SK-N-SH (cell line): ENCODE results near the gene CXXC4. TPM values are rescaled to one million over a fixed set of nuclear protein-coding genes. Genes with fewer than 3 reads are reported as not detected.

Experiments
- CTCF ChIA-PET: fragments of 300-600, 350-600 bp; formaldehyde crosslinking; extraction: SDS; loops from one replicate; lab custom pipeline; 2021; lab: Yijun Ruan, JAX
- POLR2A ChIA-PET: fragments of 350-600 bp; sonication (Branson Sonifier 250); formaldehyde crosslinking; extraction: SDS; loops from one replicate; lab custom pipeline; 2020; ENCODE audit warnings: antibody characterized with exemption, inconsistent platforms; lab: Yijun Ruan, JAX
- DNase-seq: peaks from one replicate; pipeline ENCODE4 v3.0.0; 2012
- H2AFZ ChIP-seq: fragments of 200-600 bp; sonication (generic); 2 replicates; pipeline ENCODE4 v1.8.1; 2016; ENCODE audit warnings: antibody characterized with exemption, mild to moderate bottlenecking, low read depth
- H3F3A ChIP-seq: fragments of 200-600 bp; sonication (generic); replicated peaks from 2 replicates; pipeline ENCODE3; 2016; ENCODE audit warnings: antibody characterized with exemption, mild to moderate bottlenecking; ENCODE audit not compliant: insufficient read depth
- H3K27ac ChIP-seq, 2 experiments: fragments of 200-500 bp in 1 of 2; fragments of 200-600 bp in 1 of 2; sonication (Bioruptor generic) in 1 of 2; sonication (generic), shearing (Covaris generic) in 1 of 2; 2 replicates each; pipeline versions ENCODE4 v1.5.1 to v1.6.1; 2014 to 2016; ENCODE audit warnings: low read depth in 2 of 2, inconsistent platforms in 1 of 2, low read length in 1 of 2, mild to moderate bottlenecking in 1 of 2, mixed read lengths in 1 of 2
- H3K27me3 ChIP-seq: fragments of 200-600 bp; sonication (generic), shearing (Covaris generic); 2 replicates; pipeline ENCODE4 v1.6.1; 2016; ENCODE audit warnings: mixed run types; ENCODE audit not compliant: insufficient read depth
- H3K36me3 ChIP-seq, 2 experiments: fragments of 200-500 bp in 1 of 2; fragments of 200-600 bp in 1 of 2; sonication (Bioruptor generic) in 1 of 2; sonication (generic) in 1 of 2; replicated peaks in 1 of 2; 2 replicates each; pipeline versions ENCODE3 to v1.5.1; 2014 to 2016; ENCODE audit warnings: low read length in 1 of 2, mild to moderate bottlenecking in 1 of 2; ENCODE audit not compliant: insufficient read depth in 2 of 2, control insufficient read depth in 1 of 2
- H3K4me1 ChIP-seq, 2 experiments: fragments of 200-500 bp in 1 of 2; fragments of 200-600 bp in 1 of 2; sonication (Bioruptor generic) in 1 of 2; sonication (generic), shearing (Covaris generic) in 1 of 2; 2 replicates each; pipeline versions ENCODE4 v1.5.1 to v1.6.1; 2014 to 2016; ENCODE audit warnings: low read depth in 1 of 2, low read length in 1 of 2, mixed run types in 1 of 2; ENCODE audit not compliant: insufficient read depth in 2 of 2, control insufficient read depth in 1 of 2
- H3K4me2 ChIP-seq: fragments of 200-600 bp; sonication (generic), shearing (Covaris generic); 2 replicates; pipeline ENCODE4 v1.6.1; 2017; ENCODE audit warnings: mixed run types
- H3K4me3 ChIP-seq, 2 experiments: fragments of 200-500 bp in 1 of 2; fragments of 200-600 bp in 1 of 2; sonication (Bioruptor generic) in 1 of 2; sonication (generic), shearing (Covaris generic) in 1 of 2; 2 replicates each; pipeline versions ENCODE4 v1.5.1 to v1.8.1; 2014 to 2016; ENCODE audit warnings: low read depth in 2 of 2, inconsistent platforms in 1 of 2, low read length in 1 of 2, mild to moderate bottlenecking in 1 of 2, mixed read lengths in 1 of 2, moderate library complexity in 1 of 2
- H3K79me2 ChIP-seq: fragments of 200-600 bp; sonication (generic); 2 replicates; pipeline ENCODE4 v1.8.1; 2017; ENCODE audit warnings: mild to moderate bottlenecking; ENCODE audit not compliant: insufficient read depth
- H3K9ac ChIP-seq: fragments of 200-600 bp; sonication (generic); 2 replicates; pipeline ENCODE4 v1.6.1; 2017; ENCODE audit warnings: mixed run types
- H3K9me2 ChIP-seq: fragments of 200-600 bp; sonication (generic); 2 replicates; pipeline ENCODE4 v1.6.1; 2017; ENCODE audit warnings: mixed run types
- H3K9me3 ChIP-seq: fragments of 200-600 bp; sonication (generic); 2 replicates; pipeline ENCODE4 v1.6.1; 2017; ENCODE audit warnings: mixed run types, mild to moderate bottlenecking, moderate library complexity
- H4K20me1 ChIP-seq: fragments of 200-600 bp; sonication (generic); 2 replicates; pipeline ENCODE4 v1.6.1; 2017; ENCODE audit warnings: mild to moderate bottlenecking, mixed run types; ENCODE audit not compliant: insufficient read depth
- CHD2 ChIP-seq: fragments of 150-350 bp; IDR thresholded peaks from 2 replicates; pipeline ENCODE4 v1.6.1; 2018; ENCODE audit warnings: low read length; ENCODE audit not compliant: partially characterized antibody
- ELF1 ChIP-seq: IDR thresholded peaks from 2 replicates; pipeline ENCODE4 v1.4.0; 2012
- EP300 ChIP-seq, 2 experiments: IDR thresholded peaks; 2 replicates each; pipeline versions ENCODE4 v1.4.0 to v1.6.1; 2012; ENCODE audit warnings: borderline replicate concordance in 1 of 2, low read depth in 1 of 2, low read length in 1 of 2
- FOXJ3 ChIP-seq: sonication (generic); formaldehyde crosslinking; IDR thresholded peaks from 2 replicates; pipeline ENCODE4 v1.5.1; 2020; ENCODE audit warnings: mild to moderate bottlenecking, missing genetic modification reagents
- FOXM1 ChIP-seq: IDR thresholded peaks from 2 replicates; pipeline ENCODE4 v1.4.0; 2012; ENCODE audit warnings: low read depth, mild to moderate bottlenecking
- JUND ChIP-seq: IDR thresholded peaks from 2 replicates; pipeline ENCODE4 v1.4.0; 2012
- MEF2A ChIP-seq: IDR thresholded peaks from 2 replicates; pipeline ENCODE4 v1.4.0; 2012; ENCODE audit warnings: low read depth, borderline replicate concordance
- NFIC ChIP-seq: IDR thresholded peaks from 2 replicates; pipeline ENCODE4 v1.4.0; 2012; ENCODE audit warnings: borderline replicate concordance
- NRF1 ChIP-seq: IDR thresholded peaks from 2 replicates; pipeline ENCODE4 v1.6.1; 2012; ENCODE audit warnings: low read depth, mild to moderate bottlenecking, low read length
- RCOR1 ChIP-seq: fragments of 150-350 bp; IDR thresholded peaks from 2 replicates; pipeline ENCODE4 v1.6.1; 2017; ENCODE audit warnings: antibody characterized with exemption, low read length
- RFX5 ChIP-seq: IDR thresholded peaks from 2 replicates; pipeline ENCODE4 v1.6.1; 2012; ENCODE audit warnings: mild to moderate bottlenecking, improper control_type of control experiment, low read length
- RXRA ChIP-seq: IDR thresholded peaks from 2 replicates; pipeline ENCODE4 v1.4.0; 2012; ENCODE audit warnings: low read depth, mild to moderate bottlenecking, borderline replicate concordance
- YY1 ChIP-seq: IDR thresholded peaks from 2 replicates; pipeline ENCODE4 v1.4.0; 2012; ENCODE audit warnings: low read depth, mild to moderate bottlenecking
- WGBS: methylation state at CpG from one replicate; pipeline ENCODE4 v1.1.6; 2017; ENCODE audit warnings: low lambda C conversion rate; 5-methylcytosine and 5-hydroxymethylcytosine counted together
- polyA plus RNA-seq, 3 experiments: library from polyadenylated mRNA; depleted of rRNA; stranded (reverse); fragments of >200 nt; gene quantifications; 2 replicates each; pipeline ENCODE4 v1.2.3, GENCODE V29; 2012
- TF ChIP-seq, protein P1 (sequence below): IDR thresholded peaks from 2 replicates; pipeline ENCODE4; 2012
- TF ChIP-seq, protein P2 (sequence below): fragments of 200-600 bp; sonication (generic); IDR thresholded peaks from 2 replicates; pipeline ENCODE4 v1.6.1; 2017; ENCODE audit warnings: antibody characterized with exemption, mild to moderate bottlenecking, moderate library complexity

Gene CXXC4
- polyA plus RNA-seq, 1 of the 3 experiments (the other 2 are of a cell fraction) = 0.02 TPM

GRCh38 chr4:104524026-104524425 lies 29.3 kb upstream of the CXXC4 start:
- ChIA-PET CTCF (no interaction called here), POLR2A (no interaction called here)
- Histone ChIP-seq H3K4me3 (no peak overlapping the region), H3K27me3 (no peaks in the 10 kb centered on the region), H3K9me3 (no peaks in the 10 kb centered on the region), H3K4me1 (no peaks in the 10 kb centered on the region), H4K20me1 (no peaks in the 10 kb centered on the region), H3K4me2 (no peak overlapping the region), H3K27ac (no peak overlapping the region), H2AFZ (no peak overlapping the region; the same call in 1 of the 2 replicates), H3K36me3 (no peaks in the 10 kb centered on the region), H3K9ac (no peak overlapping the region), H3K79me2 (no peaks in the 10 kb centered on the region), H3K9me2 (no peaks in the 10 kb centered on the region), H3F3A (no peaks in the 10 kb centered on the region)
- TF ChIP-seq RCOR1 (no peak), RFX5 (no peak), JUND (no peak), FOXJ3 (CRISPR knock-in tag) (no peak), CHD2 (no peak), EP300 (IDR thresholded peaks at IDR 0.05; ENCODE audit: borderline replicate concordance in 1 of 2, low read depth in 1 of 2, low read length in 1 of 2) (no peak), YY1 (no peak), MEF2A (no peak), FOXM1 (no peak), NFIC (no peak), RXRA (no peak), ELF1 (no peak)
- TF ChIP-seq, protein P1, sequence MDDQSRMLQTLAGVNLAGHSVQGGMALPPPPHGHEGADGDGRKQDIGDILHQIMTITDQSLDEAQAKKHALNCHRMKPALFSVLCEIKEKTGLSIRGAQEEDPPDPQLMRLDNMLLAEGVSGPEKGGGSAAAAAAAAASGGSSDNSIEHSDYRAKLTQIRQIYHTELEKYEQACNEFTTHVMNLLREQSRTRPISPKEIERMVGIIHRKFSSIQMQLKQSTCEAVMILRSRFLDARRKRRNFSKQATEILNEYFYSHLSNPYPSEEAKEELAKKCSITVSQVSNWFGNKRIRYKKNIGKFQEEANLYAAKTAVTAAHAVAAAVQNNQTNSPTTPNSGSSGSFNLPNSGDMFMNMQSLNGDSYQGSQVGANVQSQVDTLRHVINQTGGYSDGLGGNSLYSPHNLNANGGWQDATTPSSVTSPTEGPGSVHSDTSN = no peak
- TF ChIP-seq, protein P2, sequence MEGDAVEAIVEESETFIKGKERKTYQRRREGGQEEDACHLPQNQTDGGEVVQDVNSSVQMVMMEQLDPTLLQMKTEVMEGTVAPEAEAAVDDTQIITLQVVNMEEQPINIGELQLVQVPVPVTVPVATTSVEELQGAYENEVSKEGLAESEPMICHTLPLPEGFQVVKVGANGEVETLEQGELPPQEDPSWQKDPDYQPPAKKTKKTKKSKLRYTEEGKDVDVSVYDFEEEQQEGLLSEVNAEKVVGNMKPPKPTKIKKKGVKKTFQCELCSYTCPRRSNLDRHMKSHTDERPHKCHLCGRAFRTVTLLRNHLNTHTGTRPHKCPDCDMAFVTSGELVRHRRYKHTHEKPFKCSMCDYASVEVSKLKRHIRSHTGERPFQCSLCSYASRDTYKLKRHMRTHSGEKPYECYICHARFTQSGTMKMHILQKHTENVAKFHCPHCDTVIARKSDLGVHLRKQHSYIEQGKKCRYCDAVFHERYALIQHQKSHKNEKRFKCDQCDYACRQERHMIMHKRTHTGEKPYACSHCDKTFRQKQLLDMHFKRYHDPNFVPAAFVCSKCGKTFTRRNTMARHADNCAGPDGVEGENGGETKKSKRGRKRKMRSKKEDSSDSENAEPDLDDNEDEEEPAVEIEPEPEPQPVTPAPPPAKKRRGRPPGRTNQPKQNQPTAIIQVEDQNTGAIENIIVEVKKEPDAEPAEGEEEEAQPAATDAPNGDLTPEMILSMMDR = no peak
- no peak for DNase-seq
- WGBS = 18% methylated on average over 2 of the region's 2 CpGs

DNA sequence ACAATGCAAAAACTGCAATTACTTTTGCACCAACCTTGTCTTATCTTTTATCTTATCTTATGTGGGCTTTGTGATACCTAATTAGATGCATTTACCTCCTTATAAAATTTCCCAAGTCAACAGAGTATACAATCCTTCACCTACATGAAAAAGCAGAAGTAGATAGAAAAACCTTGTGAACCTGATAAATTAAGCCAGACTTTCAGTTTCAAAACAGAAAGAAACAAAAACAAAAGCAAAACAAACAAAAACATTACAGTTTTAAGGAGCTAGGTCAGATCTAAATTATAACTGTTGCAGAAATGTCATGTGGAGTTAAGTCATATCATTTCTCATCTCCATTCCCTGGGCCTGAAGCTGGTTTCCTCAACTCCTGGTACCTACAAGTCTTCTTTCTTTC lies 24.9 kb upstream of the CXXC4 start:
- no peak for TF ChIP-seq NRF1
- H3K4me1 ChIP-seq = no peaks in the 10 kb centered on the region
- H3K9me2 ChIP-seq = no peaks in the 10 kb centered on the region
- H3K79me2 ChIP-seq = no peaks in the 10 kb centered on the region
- H3K4me2 ChIP-seq = no peak overlapping the region
- no peak overlapping the region for H3K9ac ChIP-seq
- H3K27me3 ChIP-seq = no peaks in the 10 kb centered on the region
- H4K20me1 ChIP-seq = no peaks in the 10 kb centered on the region
- H3F3A ChIP-seq = no peaks in the 10 kb centered on the region
- H3K36me3 ChIP-seq = no peaks in the 10 kb centered on the region
- no peaks in the 10 kb centered on the region for H3K9me3 ChIP-seq
- H3K27ac ChIP-seq = no peak overlapping the region
- no peak for DNase-seq
- no peak overlapping the region for H2AFZ ChIP-seq
- ChIA-PET POLR2A (no interaction called here), CTCF (interaction anchor here (0.6 kb wide), 1 partner anchor 502 kb away, joined by 3 read pairs; no protein-coding TSS in a partner anchor)
- no peak overlapping the region for H3K4me3 ChIP-seq
